ENCODE results near the gene FCGR2B.
"Not testable (repeated sequence)": the region's sequence is repeated elsewhere in the genome, so short reads cannot be mapped to it uniquely, and the experiment has no call there.

Gene FCGR2B

GRCh38 chr1:161662684-161663339 is at the start of gene FCGR2B:
Gene FCGR2B (plus strand): TSS chr1:161663143. CDS start chr1:161663242, 99 bp downstream.
- not testable (repeated sequence) for DNase-seq

- DNase-seq, result not testable (repeated sequence)
These were observed 46.5 kb upstream of the FCGR2B start for GRCh38 chr1:161616417-161616816.

GRCh38 chr1:161618517-161618916 is 44.4 kb upstream of the FCGR2B start:
- not testable (repeated sequence) for DNase-seq

- not testable (repeated sequence) for DNase-seq
These were observed 42.5 kb upstream of the FCGR2B start for GRCh38 chr1:161620399-161620798.

GRCh38 chr1:161621181-161622000 is 41.6 kb upstream of the FCGR2B start:
- DNase-seq, result peak; percentile 85

GRCh38 chr1:161622054-161622453 is 40.9 kb upstream of the FCGR2B start:
- DNase-seq, result not testable (repeated sequence)

- not testable (repeated sequence) for DNase-seq
These were observed 39.4 kb upstream of the FCGR2B start for GRCh38 chr1:161623401-161624051.

GRCh38 chr1:161624605-161625004 is 38.3 kb upstream of the FCGR2B start:
- not testable (repeated sequence) for DNase-seq

GRCh38 chr1:161626445-161627146 is 36.3 kb upstream of the FCGR2B start:
- not testable (repeated sequence) for DNase-seq

GRCh38 chr1:161630128-161630742 is 32.7 kb upstream of the FCGR2B start:
- DNase-seq, result not testable (repeated sequence)

- no peak for DNase-seq
These were observed 31.9 kb upstream of the FCGR2B start, which contains the start of gene FCGR3B for GRCh38 chr1:161631076-161631475. Gene FCGR3B (minus strand): TSS chr1:161631176. CDS start chr1:161631094, 82 bp downstream.

GRCh38 chr1:161634993-161635392 is 27.9 kb upstream of the FCGR2B start:
- DNase-seq, result not testable (repeated sequence)

GRCh38 chr1:161636189-161636782 is 26.7 kb upstream of the FCGR2B start:
- not testable (repeated sequence) for DNase-seq

GRCh38 chr1:161636976-161637375 is 26.0 kb upstream of the FCGR2B start:
- not testable (repeated sequence) for DNase-seq

GRCh38 chr1:161638251-161638993 is 24.5 kb upstream of the FCGR2B start:
- DNase-seq, result not testable (repeated sequence)

GRCh38 chr1:161639203-161639602 is 23.7 kb upstream of the FCGR2B start:
- DNase-seq, result not testable (repeated sequence)

- DNase-seq, result not testable (repeated sequence)
These were observed 20.2 kb upstream of the FCGR2B start for GRCh38 chr1:161642697-161643096.

- not testable (repeated sequence) for DNase-seq
These were observed 19.3 kb upstream of the FCGR2B start for GRCh38 chr1:161643481-161644208.

- DNase-seq, result not testable (repeated sequence)
These were observed 18.1 kb upstream of the FCGR2B start for GRCh38 chr1:161644855-161645254.

All from eye (tissue), 1 donor.